HEK293 (cell line): Measurements from ENCODE around the gene POLR2H.

Source experiments
- CTCF ChIA-PET: fragments of 350-600 bp; formaldehyde crosslinking; extraction: SDS; loops from one replicate; lab custom pipeline; 2021; ENCODE audit warnings: antibody characterized with exemption; lab: Yijun Ruan, JAX
- POLR2A ChIA-PET: fragments of 300-600 bp; formaldehyde crosslinking; extraction: SDS; loops from one replicate; lab custom pipeline; 2020; ENCODE audit warnings: antibody characterized with exemption, inconsistent platforms; lab: Yijun Ruan, JAX
- H3K27ac ChIP-seq: fragments of 200-500 bp; sonication (Bioruptor generic); 2 replicates; pipeline ENCODE4 v1.5.1; 2014; ENCODE audit warnings: low read depth, low read length, control low read depth, inconsistent platforms; ENCODE audit errors: extremely low read depth
- H3K36me3 ChIP-seq, 2 experiments: fragments of 200-500 bp in 1 of 2; sonication (Bioruptor generic) in 1 of 2; 1 replicate in 1 of 2; 2 replicates in 1 of 2; pipeline ENCODE4 v1.5.1; 2014 to 2017; ENCODE audit warnings: inconsistent platforms in 2 of 2, low read length in 2 of 2; ENCODE audit not compliant: control insufficient read depth in 2 of 2, insufficient read depth in 1 of 2
- H3K4me1 ChIP-seq: fragments of 200-500 bp; sonication (Bioruptor generic); 2 replicates; pipeline ENCODE4 v1.5.1; 2014; ENCODE audit warnings: mild to moderate bottlenecking, low read length, inconsistent platforms; ENCODE audit not compliant: control insufficient read depth, insufficient read depth
- H3K4me3 ChIP-seq: 2 replicates; pipeline ENCODE4 v1.5.1; 2011; ENCODE audit warnings: low read depth, mild to moderate bottlenecking, control low read depth, low read length, moderate library complexity
- H3K9me3 ChIP-seq: fragments of 200-500 bp; sonication (Bioruptor generic); 2 replicates; pipeline ENCODE4 v1.5.1; 2014; ENCODE audit warnings: low read depth, low read length, inconsistent platforms; ENCODE audit not compliant: control insufficient read depth, insufficient read depth
- GLIS2 ChIP-seq: fragments of 450-650 bp; formaldehyde crosslinking; IDR thresholded peaks from 2 replicates; pipeline ENCODE4 v1.5.1; 2016; ENCODE audit warnings: missing biosample characterization, missing genetic modification characterization
- PRDM1 ChIP-seq: fragments of 450-650 bp; formaldehyde crosslinking; IDR thresholded peaks from 2 replicates; pipeline ENCODE4; 2016; ENCODE audit warnings: missing biosample characterization, missing genetic modification characterization
- REPIN1 ChIP-seq: fragments of 450-650 bp; formaldehyde crosslinking; IDR thresholded peaks from 2 replicates; pipeline ENCODE4 v1.5.1; 2017; ENCODE audit warnings: missing biosample characterization, missing genetic modification characterization, low read depth
- ZBTB17 ChIP-seq: fragments of 450-650 bp; formaldehyde crosslinking; IDR thresholded peaks from 2 replicates; pipeline ENCODE4 v1.5.1; 2016; ENCODE audit warnings: missing biosample characterization, missing genetic modification characterization
- ZEB2 ChIP-seq: fragments of 450-650 bp; formaldehyde crosslinking; IDR thresholded peaks from 2 replicates; pipeline ENCODE4 v1.5.1; 2016; ENCODE audit warnings: missing biosample characterization, missing genetic modification characterization
- ZNF10 ChIP-seq: fragments of 450-650 bp; formaldehyde crosslinking; IDR thresholded peaks from 2 replicates; pipeline ENCODE4 v1.5.1; 2017; ENCODE audit warnings: missing biosample characterization, missing genetic modification characterization
- ZNF114 ChIP-seq: fragments of 450-650 bp; formaldehyde crosslinking; IDR thresholded peaks from 2 replicates; pipeline ENCODE4 v1.5.0; 2017; ENCODE audit warnings: missing biosample characterization, missing genetic modification characterization
- ZNF140 ChIP-seq: fragments of 450-650 bp; formaldehyde crosslinking; IDR thresholded peaks from 2 replicates; pipeline ENCODE4 v1.5.1; 2016; ENCODE audit warnings: missing biosample characterization, missing genetic modification characterization
- ZNF157 ChIP-seq: fragments of 450-650 bp; formaldehyde crosslinking; IDR thresholded peaks from 2 replicates; pipeline ENCODE4 v1.5.1; 2016; ENCODE audit warnings: missing biosample characterization, missing genetic modification characterization
- ZNF239 ChIP-seq: fragments of 450-650 bp; formaldehyde crosslinking; IDR thresholded peaks from 2 replicates; pipeline ENCODE4 v1.5.1; 2016; ENCODE audit warnings: missing biosample characterization, missing genetic modification characterization
- ZNF266 ChIP-seq: fragments of 450-650 bp; formaldehyde crosslinking; IDR thresholded peaks from 2 replicates; pipeline ENCODE4 v1.5.1; 2016; ENCODE audit warnings: missing biosample characterization, missing genetic modification characterization, low read depth
- ZNF274 ChIP-seq, 2 experiments: fragments of 200-500 bp in 1 of 2; fragments of 450-650 bp in 1 of 2; sonication (Bioruptor generic) in 1 of 2; formaldehyde crosslinking in 1 of 2; IDR thresholded peaks; 2 replicates each; pipeline versions ENCODE4 v1.5.1 to v1.6.1; 2014 to 2016; ENCODE audit warnings: borderline replicate concordance in 1 of 2, inconsistent platforms in 1 of 2, low read length in 1 of 2, missing biosample characterization in 1 of 2, missing genetic modification characterization in 1 of 2
- ZNF302 ChIP-seq: fragments of 450-650 bp; formaldehyde crosslinking; IDR thresholded peaks from 2 replicates; pipeline ENCODE4 v1.5.1; 2016; ENCODE audit warnings: missing biosample characterization, missing genetic modification characterization, low read depth
- ZNF335 ChIP-seq: fragments of 450-650 bp; formaldehyde crosslinking; conservative IDR thresholded peaks from 2 replicates; pipeline ENCODE4 v1.5.1; 2016; ENCODE audit warnings: missing biosample characterization, missing genetic modification characterization
- ZNF366 ChIP-seq: fragments of 450-650 bp; formaldehyde crosslinking; conservative IDR thresholded peaks from 2 replicates; pipeline ENCODE4 v1.5.1; 2016; ENCODE audit warnings: missing biosample characterization, missing genetic modification characterization
- ZNF391 ChIP-seq: fragments of 450-650 bp; formaldehyde crosslinking; IDR thresholded peaks from 2 replicates; pipeline ENCODE4 v1.5.1; 2016; ENCODE audit warnings: low read depth, missing biosample characterization, missing genetic modification characterization, borderline replicate concordance
- ZNF394 ChIP-seq: fragments of 450-650 bp; formaldehyde crosslinking; IDR thresholded peaks from 2 replicates; pipeline ENCODE4 v1.5.1; 2016; ENCODE audit warnings: missing biosample characterization, missing genetic modification characterization, mild to moderate bottlenecking, moderate library complexity, borderline replicate concordance
- ZNF423 ChIP-seq: fragments of 450-650 bp; formaldehyde crosslinking; IDR thresholded peaks from 2 replicates; pipeline ENCODE4 v1.5.1; 2016; ENCODE audit warnings: missing biosample characterization, missing genetic modification characterization
- ZNF426 ChIP-seq: fragments of 450-650 bp; formaldehyde crosslinking; IDR thresholded peaks from 2 replicates; pipeline ENCODE4 v1.5.1; 2017; ENCODE audit warnings: missing biosample characterization, missing genetic modification characterization, mild to moderate bottlenecking, inconsistent platforms, moderate library complexity
- ZNF488 ChIP-seq: fragments of 450-650 bp; formaldehyde crosslinking; IDR thresholded peaks from 2 replicates; pipeline ENCODE4 v1.5.1; 2016; ENCODE audit warnings: missing biosample characterization, missing genetic modification characterization
- ZNF544 ChIP-seq: fragments of 450-650 bp; formaldehyde crosslinking; IDR thresholded peaks from 2 replicates; pipeline ENCODE4 v1.5.0; 2017; ENCODE audit warnings: missing biosample characterization, missing genetic modification characterization
- ZNF561 ChIP-seq: fragments of 450-650 bp; IDR thresholded peaks from 2 replicates; pipeline ENCODE4 v1.5.1; 2018; ENCODE audit warnings: missing biosample characterization, missing genetic modification characterization, borderline replicate concordance
- ZNF670 ChIP-seq: fragments of 450-650 bp; formaldehyde crosslinking; IDR thresholded peaks from 2 replicates; pipeline ENCODE4 v1.5.1; 2016; ENCODE audit warnings: missing biosample characterization, missing genetic modification characterization, low read depth
- ZNF777 ChIP-seq: fragments of 450-650 bp; formaldehyde crosslinking; IDR thresholded peaks from 2 replicates; pipeline ENCODE4 v1.5.1; 2017; ENCODE audit warnings: missing biosample characterization, missing genetic modification characterization, borderline replicate concordance
- ZSCAN23 ChIP-seq: fragments of 450-650 bp; formaldehyde crosslinking; IDR thresholded peaks from 2 replicates; pipeline ENCODE4 v1.5.1; 2016; ENCODE audit warnings: missing biosample characterization, missing genetic modification characterization

The POLR2H gene

GRCh38 chr3:184388164-184388935, 26.8 kb downstream of the POLR2H start:
- TF ChIP-seq ZNF423 (tag by site-specific recombination) (no peak), ZNF391 (tag by site-specific recombination) (no peak), GLIS2 (tag by site-specific recombination) (0 out of 2 replicates have a peak, but pooled peaks have one; percentile 12), ZBTB17 (tag by site-specific recombination) (peak; percentile 63), ZNF366 (tag by site-specific recombination) (peak; percentile 99), ZNF488 (tag by site-specific recombination) (no peak), ZEB2 (tag by site-specific recombination) (no peak), ZNF544 (tag by site-specific recombination) (no peak), ZNF140 (tag by site-specific recombination) (no peak), ZNF394 (tag by site-specific recombination) (no peak)
- peaks cover 0 to 21% of the 10 kb centered on the region in 2 experiments; a peak in 1 of 3 replicates for H3K36me3 ChIP-seq
- H3K9me3 ChIP-seq, result no peaks in the 10 kb centered on the region
- POLR2A ChIA-PET, result no interaction called here
- CTCF ChIA-PET, result interaction anchor here (0.6 to 1.3 kb wide), 3 partner anchors 17 to 162 kb away, joined by 3 to 5 read pairs (median 3); no protein-coding TSS in a partner anchor
- no peaks in the 10 kb centered on the region for H3K4me1 ChIP-seq
- H3K27ac ChIP-seq, result no peak overlapping the region
- no peak overlapping the region for H3K4me3 ChIP-seq

- Histone ChIP-seq H3K9me3 (no peaks in the 10 kb centered on the region), H3K27ac (no peak overlapping the region), H3K4me3 (no peak overlapping the region), H3K36me3 (peaks cover 0 to 19% of the 10 kb centered on the region in 2 experiments; a peak in 1 of 3 replicates), H3K4me1 (no peaks in the 10 kb centered on the region)
- TF ChIP-seq ZNF561 (tag by site-specific recombination) (no peak), ZNF10 (tag by site-specific recombination) (no peak), ZNF670 (no peak), ZNF266 (no peak), ZNF114 (no peak), ZNF335 (no peak), ZNF157 (tag by site-specific recombination) (no peak), ZNF239 (tag by site-specific recombination) (no peak), ZNF274 (IDR thresholded peaks at IDR 0.05; ENCODE audit: low read length) (no peak), ZNF274 (tag by site-specific recombination; IDR thresholded peaks at IDR 0.05; ENCODE audit: borderline replicate concordance) (no peak), ZNF488 (tag by site-specific recombination) (no peak), REPIN1 (tag by site-specific recombination) (no peak), ZNF302 (no peak), ZNF777 (no peak), ZSCAN23 (tag by site-specific recombination) (no peak), ZNF426 (no peak), PRDM1 (tag by site-specific recombination) (no peak), ZNF391 (tag by site-specific recombination) (no peak)
- ChIA-PET CTCF (interaction anchor here (0.6 to 1.3 kb wide), 2 partner anchors 17 to 79 kb away, joined by 4 to 5 read pairs; no protein-coding TSS in a partner anchor), POLR2A (no interaction called here)
Observed at GRCh38 chr3:184388936-184389230, 27.4 kb downstream of the POLR2H start.
